GM18505 (cell line): ENCODE results near the gene TMEM259.

Source experiments
- ATAC-seq: cut with Tn5 transposase; IDR thresholded peaks from one replicate; pipeline ENCODE4 v1.9.1; 2021; ENCODE audit not compliant: unreplicated experiment
- POLR2A ChIP-seq: IDR thresholded peaks from 4 replicates; pipeline ENCODE4 v1.6.1; 2011; ENCODE audit warnings: borderline replicate concordance; ENCODE audit not compliant: insufficient read depth, insufficient read length; ENCODE audit errors: extremely low read depth

TMEM259 gene

DNA sequence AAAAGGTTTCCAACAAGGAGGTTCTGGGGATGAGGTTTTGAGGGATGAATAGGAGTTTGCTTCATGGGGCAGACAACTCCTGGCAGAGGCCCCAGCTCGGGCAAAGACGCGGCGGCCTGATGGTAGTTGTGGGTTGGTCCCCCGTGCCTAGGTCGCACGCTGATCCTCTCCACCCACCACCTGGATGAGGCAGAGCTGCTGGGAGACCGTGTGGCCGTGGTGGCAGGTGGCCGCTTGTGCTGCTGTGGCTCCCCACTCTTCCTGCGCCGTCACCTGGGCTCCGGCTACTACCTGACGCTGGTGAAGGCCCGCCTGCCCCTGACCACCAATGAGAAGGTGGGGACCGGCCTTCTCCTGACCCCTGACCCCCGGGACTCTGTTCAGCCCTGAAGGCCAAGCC, 30.9 kb upstream of the TMEM259 start:
- no peak for TF ChIP-seq POLR2A
- ATAC-seq: no peak

DNA sequence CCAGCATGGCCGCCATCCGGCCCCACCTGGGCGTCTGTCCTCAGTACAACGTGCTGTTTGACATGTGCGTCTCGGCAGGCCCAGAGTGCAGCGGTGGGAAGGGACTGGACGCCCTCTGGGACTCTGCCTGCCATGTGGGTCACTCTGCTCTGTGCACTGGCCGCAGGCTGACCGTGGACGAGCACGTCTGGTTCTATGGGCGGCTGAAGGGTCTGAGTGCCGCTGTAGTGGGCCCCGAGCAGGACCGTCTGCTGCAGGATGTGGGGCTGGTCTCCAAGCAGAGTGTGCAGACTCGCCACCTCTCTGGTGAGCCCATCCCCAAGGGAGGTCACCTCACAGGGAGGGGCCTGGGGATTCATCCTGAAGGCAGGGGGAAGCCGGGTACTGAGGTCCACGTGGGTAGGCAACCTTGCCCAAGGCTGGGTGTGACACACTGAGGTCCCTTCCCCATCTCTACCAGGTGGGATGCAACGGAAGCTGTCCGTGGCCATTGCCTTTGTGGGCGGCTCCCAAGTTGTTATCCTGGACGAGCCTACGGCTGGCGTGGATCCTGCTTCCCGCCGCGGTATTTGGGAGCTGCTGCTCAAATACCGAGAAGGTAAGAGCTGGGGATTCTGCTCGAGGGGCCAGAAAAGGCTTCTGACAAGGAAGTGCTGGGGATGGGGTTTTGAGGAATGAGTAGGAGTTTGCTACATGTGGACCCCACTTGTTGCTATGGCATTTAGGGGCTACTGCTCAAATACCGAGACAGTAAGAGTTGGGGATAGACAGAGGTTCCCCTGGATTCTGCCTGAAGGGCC, 30.3 kb upstream of the TMEM259 start:
- no peak for ATAC-seq
- TF ChIP-seq POLR2A: no peak

DNA sequence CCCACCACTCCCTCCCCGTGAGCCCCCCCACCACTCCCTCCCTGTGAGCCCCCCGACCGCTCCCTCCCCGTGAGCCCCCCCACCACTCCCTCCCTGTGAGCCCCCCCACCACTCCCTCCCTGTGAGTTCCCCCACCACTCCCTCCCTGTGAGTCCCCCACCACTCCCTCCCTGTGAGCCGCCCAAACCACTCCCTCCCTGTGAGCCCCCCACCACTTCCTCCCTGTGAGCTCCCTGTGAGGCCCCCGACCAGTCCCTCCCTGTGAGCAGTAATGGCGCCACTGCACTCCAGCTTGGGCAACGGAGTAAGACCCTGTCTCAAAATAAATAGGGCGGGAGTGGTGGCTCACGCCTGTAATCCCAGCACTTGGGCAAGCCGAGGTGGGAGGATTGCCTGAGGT, 28.9 kb upstream of the TMEM259 start:
- ATAC-seq: no peak

DNA sequence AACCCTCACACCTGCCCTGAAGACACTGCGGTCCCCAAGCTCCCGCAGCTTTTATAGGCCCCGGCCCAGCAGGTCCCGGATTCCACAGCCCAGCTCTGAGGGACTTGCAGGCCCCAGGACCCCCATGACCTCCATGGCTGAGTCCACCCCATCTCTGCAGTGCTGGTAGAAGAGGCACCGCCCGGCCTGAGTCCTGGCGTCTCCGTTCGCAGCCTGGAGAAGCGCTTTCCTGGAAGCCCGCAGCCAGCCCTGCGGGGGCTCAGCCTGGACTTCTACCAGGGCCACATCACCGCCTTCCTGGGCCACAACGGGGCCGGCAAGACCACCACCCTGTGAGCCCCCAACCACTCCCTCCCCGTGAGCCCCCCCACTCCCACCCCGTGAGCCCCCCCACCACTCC, 28.2 kb upstream of the TMEM259 start:
- ATAC-seq: no peak
- TF ChIP-seq POLR2A: no peak

More for the DNA sequence above, 28.9 kb upstream of the TMEM259 start:
- TF ChIP-seq POLR2A: no peak

DNA sequence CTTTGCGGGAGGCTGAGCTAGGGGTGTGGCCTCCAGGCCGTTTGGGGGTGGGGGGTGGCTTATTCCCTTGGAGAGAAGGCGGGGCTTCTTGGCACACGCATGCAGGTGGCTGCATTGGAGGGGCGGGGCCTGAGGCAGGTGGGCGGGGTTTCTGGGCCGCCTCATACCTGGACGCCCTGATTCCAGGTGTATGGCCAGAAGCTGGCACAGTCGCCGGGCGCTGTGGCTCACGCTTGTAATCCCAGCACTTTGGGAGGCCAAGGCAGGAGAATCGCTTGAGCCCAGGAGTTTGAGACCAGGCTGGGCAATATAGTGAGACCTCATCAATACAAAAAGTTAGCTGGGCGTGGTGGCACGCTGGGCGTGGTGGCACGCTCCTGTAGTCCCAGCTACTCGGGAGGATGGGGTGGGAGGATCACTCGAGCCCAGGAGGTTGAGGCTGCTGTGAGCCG, 26.8 kb upstream of the TMEM259 start:
- no peak for ATAC-seq
- TF ChIP-seq POLR2A: no peak

DNA sequence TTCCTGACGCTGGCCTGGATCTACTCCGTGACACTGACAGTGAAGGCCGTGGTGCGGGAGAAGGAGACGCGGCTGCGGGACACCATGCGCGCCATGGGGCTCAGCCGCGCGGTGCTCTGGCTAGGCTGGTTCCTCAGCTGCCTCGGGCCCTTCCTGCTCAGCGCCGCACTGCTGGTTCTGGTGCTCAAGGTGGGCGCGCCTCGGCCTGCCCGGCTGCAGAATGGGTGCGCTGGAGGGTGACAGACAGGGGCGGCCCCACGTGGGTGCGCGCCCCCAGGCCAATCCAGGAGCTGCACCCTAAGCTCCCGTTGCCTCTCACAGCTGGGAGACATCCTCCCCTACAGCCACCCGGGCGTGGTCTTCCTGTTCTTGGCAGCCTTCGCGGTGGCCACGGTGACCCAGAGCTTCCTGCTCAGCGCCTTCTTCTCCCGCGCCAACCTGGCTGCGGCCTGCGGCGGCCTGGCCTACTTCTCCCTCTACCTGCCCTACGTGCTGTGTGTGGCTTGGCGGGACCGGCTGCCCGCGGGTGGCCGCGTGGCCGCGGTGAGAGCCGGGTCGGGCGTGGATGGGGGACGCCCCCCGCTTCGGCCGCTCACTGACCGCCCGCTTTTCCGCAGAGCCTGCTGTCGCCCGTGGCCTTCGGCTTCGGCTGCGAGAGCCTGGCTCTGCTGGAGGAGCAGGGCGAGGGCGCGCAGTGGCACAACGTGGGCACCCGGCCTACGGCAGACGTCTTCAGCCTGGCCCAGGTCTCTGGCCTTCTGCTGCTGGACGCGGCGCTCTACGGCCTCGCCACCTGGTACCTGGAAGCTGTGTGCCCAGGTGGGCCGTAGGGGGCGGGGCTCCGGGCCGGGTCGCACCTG, 26.1 kb upstream of the TMEM259 start:
- no peak for TF ChIP-seq POLR2A
- no peak for ATAC-seq

DNA sequence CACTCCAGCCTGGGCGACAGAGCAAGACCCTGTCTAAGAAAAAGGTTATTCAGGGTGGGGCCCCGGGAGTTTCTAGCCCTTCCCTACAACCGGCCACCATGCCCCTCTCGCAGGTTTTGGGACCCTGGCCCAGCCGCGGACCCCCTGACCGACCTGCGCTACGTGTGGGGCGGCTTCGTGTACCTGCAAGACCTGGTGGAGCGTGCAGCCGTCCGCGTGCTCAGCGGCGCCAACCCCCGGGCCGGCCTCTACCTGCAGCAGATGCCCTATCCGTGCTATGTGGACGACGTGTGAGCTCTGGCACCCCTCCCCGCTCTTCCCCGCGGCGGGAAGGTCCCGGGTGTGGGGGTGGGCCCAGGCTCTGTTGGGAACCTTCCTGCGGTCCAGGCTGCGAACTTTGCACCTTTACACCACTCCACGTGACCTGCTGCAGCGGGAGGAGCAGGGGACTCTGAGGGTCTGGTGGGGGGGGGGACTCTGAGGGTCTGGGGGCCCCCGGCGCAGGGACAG, 25.2 kb upstream of the TMEM259 start:
- no peak for ATAC-seq
- no peak for TF ChIP-seq POLR2A

DNA sequence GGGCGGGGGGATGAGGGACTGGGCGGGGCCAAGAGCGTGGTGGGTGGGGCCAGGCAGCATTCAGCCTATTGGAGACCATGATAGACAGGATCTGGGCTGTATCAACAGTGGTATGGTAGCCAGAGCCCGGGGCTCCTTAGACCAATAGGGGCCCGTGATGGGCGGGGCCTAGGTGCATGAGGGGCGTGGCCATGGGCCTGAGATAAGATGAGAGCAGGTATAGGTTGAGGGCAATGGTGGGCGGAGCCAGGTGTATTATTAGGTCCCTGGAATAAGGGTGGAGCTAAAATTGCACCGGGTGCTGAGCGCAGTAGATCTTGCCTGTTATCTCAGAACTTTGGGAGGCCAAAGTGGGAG, 24.3 kb upstream of the TMEM259 start:
- ATAC-seq: no peak

DNA sequence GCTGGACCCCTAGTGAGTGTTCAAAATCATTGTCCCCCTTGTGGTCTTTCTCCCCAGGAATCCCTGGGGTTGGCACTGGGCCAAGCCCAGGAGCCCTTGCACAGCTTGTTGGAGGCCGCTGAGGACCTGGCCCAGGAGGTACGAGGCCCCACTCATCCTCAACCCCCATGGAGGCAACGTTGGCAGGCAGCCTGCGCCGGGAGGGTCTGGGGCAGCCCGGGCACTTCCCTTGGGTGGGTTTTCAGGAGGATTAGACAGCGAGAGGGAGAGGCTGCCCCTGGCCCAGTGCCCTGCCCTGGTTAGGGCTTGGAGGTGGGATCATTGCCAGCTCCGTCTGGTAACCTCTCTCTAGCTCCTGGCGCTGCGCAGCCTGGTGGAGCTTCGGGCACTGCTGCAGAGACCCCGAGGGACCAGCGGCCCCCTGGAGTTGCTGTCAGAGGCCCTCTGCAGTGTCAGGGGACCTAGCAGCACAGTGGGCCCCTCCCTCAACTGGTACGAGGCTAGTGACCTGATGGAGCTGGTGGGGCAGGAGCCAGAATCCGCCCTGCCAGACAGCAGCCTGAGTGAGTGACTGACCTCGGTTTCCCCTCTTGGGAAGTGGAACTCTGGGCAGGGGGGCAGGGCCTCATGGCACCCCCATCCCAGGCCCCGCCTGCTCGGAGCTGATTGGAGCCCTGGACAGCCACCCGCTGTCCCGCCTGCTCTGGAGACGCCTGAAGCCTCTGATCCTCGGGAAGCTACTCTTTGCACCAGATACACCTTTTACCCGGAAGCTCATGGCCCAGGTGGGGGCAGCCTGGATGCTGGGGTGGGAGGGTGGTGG, 22.0 kb upstream of the TMEM259 start:
- no peak for ATAC-seq
- no peak for TF ChIP-seq POLR2A

More for the DNA sequence above, 24.3 kb upstream of the TMEM259 start:
- TF ChIP-seq POLR2A: no peak

DNA sequence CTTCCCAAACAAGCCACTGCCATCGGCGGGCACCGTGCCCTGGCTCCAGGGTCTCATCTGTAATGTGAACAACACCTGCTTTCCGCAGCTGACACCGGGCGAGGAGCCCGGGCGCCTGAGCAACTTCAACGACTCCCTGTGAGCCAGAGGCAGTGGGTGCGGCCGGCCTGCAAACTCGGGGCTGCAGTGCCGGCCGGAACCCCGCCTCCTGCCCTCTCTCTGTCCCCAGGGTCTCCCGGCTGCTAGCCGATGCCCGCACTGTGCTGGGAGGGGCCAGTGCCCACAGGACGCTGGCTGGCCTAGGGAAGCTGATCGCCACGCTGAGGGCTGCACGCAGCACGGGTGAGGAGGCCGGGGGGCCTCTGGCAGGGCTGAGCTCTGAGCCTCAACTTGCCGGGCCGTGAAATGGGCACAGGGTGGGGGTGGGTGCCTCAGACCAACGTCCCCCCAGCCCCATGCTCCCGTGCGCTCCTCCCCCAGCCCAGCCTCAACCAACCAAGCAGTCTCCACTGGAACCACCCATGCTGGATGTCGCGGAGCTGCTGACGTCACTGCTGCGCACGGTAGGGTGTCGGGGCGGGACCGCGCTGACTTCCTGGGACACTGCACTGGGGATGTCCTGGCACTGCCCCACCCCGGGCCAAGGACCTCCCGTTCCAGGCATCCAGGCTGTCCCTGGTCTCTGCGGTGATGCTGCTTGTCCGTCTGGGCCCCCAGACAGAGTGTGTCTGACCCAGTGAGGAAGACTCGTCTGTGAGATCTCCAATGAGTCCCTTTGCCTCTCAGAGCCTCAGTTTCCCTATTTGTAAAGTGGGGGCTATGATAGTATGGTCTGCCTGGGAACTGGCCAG, 21.1 kb upstream of the TMEM259 start:
- no peak for TF ChIP-seq POLR2A
- ATAC-seq: no peak

DNA sequence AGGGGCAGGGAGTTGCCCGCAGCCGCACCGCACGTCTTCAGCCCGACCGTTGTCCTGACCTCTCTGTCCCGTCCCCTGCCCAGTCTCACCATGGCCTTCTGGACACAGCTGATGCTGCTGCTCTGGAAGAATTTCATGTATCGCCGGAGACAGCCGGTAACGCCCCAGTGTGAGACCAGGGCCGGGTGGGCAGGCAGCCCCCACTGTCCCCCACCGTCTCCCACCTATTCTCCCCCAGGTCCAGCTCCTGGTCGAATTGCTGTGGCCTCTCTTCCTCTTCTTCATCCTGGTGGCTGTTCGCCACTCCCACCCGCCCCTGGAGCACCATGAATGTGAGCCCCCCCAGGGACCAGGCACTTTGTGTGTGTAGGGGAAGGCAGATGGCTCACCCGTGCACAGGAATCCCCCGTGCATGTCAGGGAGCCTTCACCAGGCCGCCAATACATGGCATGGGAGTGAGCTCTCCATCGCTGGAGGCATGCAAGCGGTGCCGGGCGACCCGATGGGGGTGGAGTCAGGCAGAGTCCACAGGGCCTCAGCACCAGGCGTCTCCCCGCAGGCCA, 20.4 kb upstream of the TMEM259 start:
- TF ChIP-seq POLR2A: no peak
- ATAC-seq: no peak

DNA sequence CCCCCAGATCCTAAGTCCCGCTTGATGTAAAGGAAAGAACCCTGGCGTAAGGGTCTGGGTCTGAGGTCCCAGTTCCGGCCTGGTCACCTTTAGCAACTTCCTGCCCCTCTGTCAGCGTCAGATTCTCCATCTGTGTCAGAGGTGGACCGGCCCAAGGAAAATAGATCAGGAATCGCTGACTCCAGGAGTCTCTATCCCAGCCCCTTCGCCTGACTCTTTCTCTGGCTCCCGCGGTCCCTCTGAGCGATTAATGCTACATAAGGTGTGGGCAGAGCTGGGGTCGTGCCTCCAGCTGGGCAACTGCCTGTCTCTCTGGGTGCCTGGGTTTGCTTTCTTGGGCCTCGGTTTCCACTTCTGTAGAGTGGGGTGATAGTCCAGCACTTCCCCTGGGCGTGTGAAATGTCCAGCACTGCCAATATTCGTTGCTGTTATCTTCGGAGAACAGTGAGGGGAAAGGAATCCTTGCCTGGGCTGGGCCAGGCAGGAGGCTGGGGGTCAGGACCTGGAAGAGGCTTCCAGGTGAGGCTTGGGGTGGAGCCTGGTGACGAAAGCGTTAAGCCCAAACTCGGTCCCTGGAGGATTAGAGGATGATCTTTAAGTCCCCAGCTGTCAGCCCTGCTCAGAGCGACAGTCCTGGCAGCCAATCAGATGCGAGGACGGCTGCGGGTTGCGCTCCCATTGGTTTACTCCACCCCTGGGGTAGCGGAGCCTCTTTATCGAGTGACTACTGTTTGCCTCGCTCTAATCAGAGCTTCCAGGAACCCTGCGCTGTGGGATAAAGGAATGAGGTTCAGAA, 19.8 kb upstream of the TMEM259 start:
- ATAC-seq: peak; percentile 28

More for the DNA sequence above, 19.8 kb upstream of the TMEM259 start:
- no peak for TF ChIP-seq POLR2A
